ENCODE results near the gene APELA.
A peak's percentile ranks its signal among the peaks of the same experiment; 100 is the strongest.
"Not testable (repeated sequence)": the region's sequence is repeated elsewhere in the genome, so short reads cannot be mapped to it uniquely, and the experiment has no call there.

APELA gene

GRCh38 chr4:164913506-164913905, 36.5 kb downstream of the APELA start:
- DNase-seq (ENCODE audit: low read depth, low spot score); H3K4me3 ChIP-seq (ENCODE audit: low read length): not testable (repeated sequence)

- H3K4me3 ChIP-seq (ENCODE audit: low read length), result no peak overlapping the region
- no peak for DNase-seq (ENCODE audit: low read depth, low spot score)
These were observed 42.0 kb downstream of the APELA start for GRCh38 chr4:164918956-164919355.

GRCh38 chr4:164924670-164925238, 47.8 kb downstream of the APELA start:
- H3K4me3 ChIP-seq (ENCODE audit: low read length), result no peak overlapping the region
- DNase-seq (ENCODE audit: low read depth, low spot score), result no peak

GRCh38 chr4:164926301-164926700, 49.3 kb downstream of the APELA start:
- no peak for DNase-seq (ENCODE audit: low read depth, low spot score)
- H3K4me3 ChIP-seq (ENCODE audit: low read length), result no peak overlapping the region

GRCh38 chr4:164927101-164927500, 50.1 kb downstream of the APELA start:
- not testable (repeated sequence) for DNase-seq (ENCODE audit: low read depth, low spot score); H3K4me3 ChIP-seq (ENCODE audit: low read length)

- no peak for DNase-seq (ENCODE audit: low read depth, low spot score)
These were observed 53.7 kb downstream of the APELA start for GRCh38 chr4:164930647-164931046.

GRCh38 chr4:164931551-164932324, 54.8 kb downstream of the APELA start:
- H3K4me3 ChIP-seq (ENCODE audit: low read length), result no peak overlapping the region
- DNase-seq (ENCODE audit: low read depth, low spot score), result no peak

More at GRCh38 chr4:164930647-164931046, 53.7 kb downstream of the APELA start:
- no peak overlapping the region for H3K4me3 ChIP-seq (ENCODE audit: low read length)

- no peak overlapping the region for H3K4me3 ChIP-seq (ENCODE audit: low read length)
- DNase-seq (ENCODE audit: low read depth, low spot score), result no peak
These were observed 56.3 kb downstream of the APELA start for GRCh38 chr4:164933244-164933643.

- DNase-seq (ENCODE audit: low read depth, low spot score), result peak; percentile 9
- no peak overlapping the region for H3K4me3 ChIP-seq (ENCODE audit: low read length)
These were observed 58.4 kb downstream of the APELA start for GRCh38 chr4:164935363-164935762.

- DNase-seq (ENCODE audit: low read depth, low spot score); H3K4me3 ChIP-seq (ENCODE audit: low read length): not testable (repeated sequence)
These were observed 59.1 kb downstream of the APELA start for GRCh38 chr4:164935865-164936606.

GRCh38 chr4:164937576-164938270, 60.7 kb downstream of the APELA start:
- no peak for DNase-seq (ENCODE audit: low read depth, low spot score)
- H3K4me3 ChIP-seq (ENCODE audit: low read length), result no peak overlapping the region

- no peak for DNase-seq (ENCODE audit: low read depth, low spot score)
- no peak overlapping the region for H3K4me3 ChIP-seq (ENCODE audit: low read length)
These were observed 66.2 kb downstream of the APELA start for GRCh38 chr4:164943192-164943591.

GRCh38 chr4:164945146-164945545, 68.2 kb downstream of the APELA start:
- no peak for DNase-seq (ENCODE audit: low read depth, low spot score)
- no peak overlapping the region for H3K4me3 ChIP-seq (ENCODE audit: low read length)

GRCh38 chr4:164946810-164947209, 69.8 kb downstream of the APELA start:
- no peak overlapping the region for H3K4me3 ChIP-seq (ENCODE audit: low read length)
- no peak for DNase-seq (ENCODE audit: low read depth, low spot score)
